DMS153 treated with DMSO at 0.1 percent for 48 hours (cell line): ENCODE measurements around the gene IGFBP5.

Source experiments
- DNase-seq: peaks from one replicate; lab custom pipeline; 2025; ENCODE audit not compliant: unreplicated experiment; lab: John Stamatoyannopoulos, UW

Gene IGFBP5

GRCh38 chr2:216650626-216651257, 44.6 kb downstream of the IGFBP5 start:
- no peak for DNase-seq

GRCh38 chr2:216649574-216649973, 45.8 kb downstream of the IGFBP5 start:
- DNase-seq: no peak

- no peak for DNase-seq
These were observed 47.2 kb downstream of the IGFBP5 start for GRCh38 chr2:216648105-216648504.

- no peak for DNase-seq
These were observed 49.2 kb downstream of the IGFBP5 start for GRCh38 chr2:216646116-216646515.

GRCh38 chr2:216645636-216645950, 49.8 kb downstream of the IGFBP5 start:
- DNase-seq: no peak

- DNase-seq: no peak
These were observed 50.3 kb downstream of the IGFBP5 start for GRCh38 chr2:216644842-216645635.

GRCh38 chr2:216643986-216644659, 51.2 kb downstream of the IGFBP5 start:
- DNase-seq: no peak

GRCh38 chr2:216637472-216637871, 57.9 kb downstream of the IGFBP5 start:
- no peak for DNase-seq

GRCh38 chr2:216636551-216637450, 58.5 kb downstream of the IGFBP5 start:
- DNase-seq: peak; percentile 28

- no peak for DNase-seq
These were observed 59.4 kb downstream of the IGFBP5 start for GRCh38 chr2:216635701-216636550.

- no peak for DNase-seq
These were observed 60.2 kb downstream of the IGFBP5 start for GRCh38 chr2:216635171-216635570.

GRCh38 chr2:216634370-216635148, 60.8 kb downstream of the IGFBP5 start:
- no peak for DNase-seq

- no peak for DNase-seq
These were observed 61.6 kb downstream of the IGFBP5 start for GRCh38 chr2:216633616-216634369.

- no peak for DNase-seq
These were observed 62.3 kb downstream of the IGFBP5 start, which contains the start of gene IGFBP2 for GRCh38 chr2:216632952-216633615. IGFBP2 (plus strand) TSS chr2:216633420; CDS start chr2:216633524, 104 bp downstream.

- DNase-seq: no peak
These were observed 62.9 kb downstream of the IGFBP5 start for GRCh38 chr2:216632346-216632951.

GRCh38 chr2:216629784-216630183, 65.6 kb downstream of the IGFBP5 start:
- DNase-seq: no peak

GRCh38 chr2:216626875-216627245, 68.5 kb downstream of the IGFBP5 start:
- no peak for DNase-seq
